GM12878 (cell line): ENCODE measurements around the gene SH2D2A. TPM values are rescaled to one million over a fixed set of nuclear protein-coding genes. Genes with fewer than 3 reads are reported as not detected.

ENCODE experiments used
- ATAC-seq: fragments of 200-7000 bp; cut with Tn5 transposase; 3 replicates; pipeline ENCODE4 v1.9.1; 2020; ENCODE audit warnings: mild to moderate bottlenecking, moderate library complexity
- BruUV-seq: library from RNA; stranded (reverse); fragments of 400-500 nt; replicated peaks from 2 replicates; lab custom pipeline; 2021; lab: Mats Ljungman, UMichigan
- CTCF ChIA-PET: fragments of 300-600 bp; sonication (Branson Sonifier 250); formaldehyde crosslinking; extraction: SDS; loops from one replicate; lab custom pipeline; 2021; ENCODE audit warnings: inconsistent platforms; lab: Yijun Ruan, JAX
- POLR2A ChIA-PET: fragments of 350-600 bp; formaldehyde crosslinking; extraction: SDS; loops from one replicate; lab custom pipeline; 2021; ENCODE audit warnings: inconsistent platforms; lab: Charles Lee
- RAD21 ChIA-PET: fragments of 300-600 bp; sonication (Branson Sonifier 250); formaldehyde crosslinking; loops from one replicate; lab custom pipeline; 2023; ENCODE audit warnings: antibody characterized with exemption; ENCODE audit not compliant: unreplicated experiment; lab: Charles Lee
- SMC1A ChIA-PET: fragments of 300-600 bp; sonication (Branson Sonifier 250); formaldehyde crosslinking; loops from one replicate; lab custom pipeline; 2023; ENCODE audit not compliant: unreplicated experiment, uncharacterized antibody; lab: Charles Lee
- DNase-seq: peaks from one replicate; pipeline ENCODE4 v3.0.0-alpha.2; 2011; ENCODE audit warnings: low read depth, low spot score
- FAIRE-seq: peaks from 3 replicates; lab custom pipeline; 2011; peaks lifted over from hg19 to GRCh38; lab: Jason Lieb, UNC
- H2AFZ ChIP-seq: 2 replicates; pipeline ENCODE4 v1.6.0; 2011; ENCODE audit warnings: low read depth, low read length, control low read depth; ENCODE audit not compliant: control insufficient read depth
- H3K27ac ChIP-seq: 2 replicates; pipeline ENCODE4 v1.5.1; 2011; ENCODE audit warnings: control low read depth; ENCODE audit not compliant: control insufficient read depth, insufficient read depth
- H3K27me3 ChIP-seq, 2 experiments: replicated peaks in 1 of 2; 2 replicates each; pipeline versions ENCODE4 v1.6.0 to v1.6.1; 2011; ENCODE audit warnings: low read length in 1 of 2; ENCODE audit not compliant: control insufficient read depth in 2 of 2, insufficient read depth in 2 of 2
- H3K36me3 ChIP-seq, 2 experiments: 2 replicates each; pipeline ENCODE4 v1.5.1; 2011; ENCODE audit warnings: low read length in 1 of 2; ENCODE audit not compliant: control insufficient read depth in 2 of 2, insufficient read depth in 2 of 2
- H3K4me1 ChIP-seq: 2 replicates; pipeline ENCODE4 v1.6.1; 2011; ENCODE audit warnings: mild to moderate bottlenecking, low read length, moderate library complexity, mixed read lengths; ENCODE audit not compliant: control insufficient read depth, insufficient read depth
- H3K4me2 ChIP-seq: 2 replicates; pipeline ENCODE4 v1.6.0; 2011; ENCODE audit warnings: control low read depth; ENCODE audit not compliant: control insufficient read depth, insufficient read depth
- H3K4me3 ChIP-seq: fragments of 200-600 bp; sonication (generic); 2 replicates; pipeline ENCODE4 v1.5.1; 2016
- H3K79me2 ChIP-seq: 2 replicates; pipeline ENCODE4 v1.6.0; 2011; ENCODE audit warnings: low read length; ENCODE audit not compliant: control insufficient read depth, insufficient read depth
- H3K9ac ChIP-seq: 2 replicates; pipeline ENCODE4 v1.8.0; 2011; ENCODE audit warnings: low read length, control low read depth, mixed read lengths; ENCODE audit not compliant: control insufficient read depth, insufficient read depth
- H3K9me3 ChIP-seq: replicated peaks from 3 replicates; pipeline ENCODE4 v1.5.1; 2011; ENCODE audit warnings: mild to moderate bottlenecking, low read length; ENCODE audit not compliant: control insufficient read depth, insufficient read depth
- H4K20me1 ChIP-seq: 2 replicates; pipeline ENCODE4 v1.6.0; 2011; ENCODE audit not compliant: control insufficient read depth, insufficient read depth
- BRCA1 ChIP-seq: IDR thresholded peaks from 2 replicates; pipeline ENCODE4 v1.6.1; 2011; ENCODE audit warnings: low read depth, low read length, improper control_type of control experiment
- HDAC2 ChIP-seq: fragments of 200-600 bp; sonication (generic); IDR thresholded peaks from 2 replicates; pipeline ENCODE4 v1.6.1; 2017
- HSF1 ChIP-seq: fragments of 150-350 bp; IDR thresholded peaks from 2 replicates; pipeline ENCODE4 v1.6.1; 2014; ENCODE audit warnings: mild to moderate bottlenecking, low read depth, low read length
- KLF5 ChIP-seq: fragments of 450-650 bp; IDR thresholded peaks from 2 replicates; pipeline ENCODE4 v1.6.1; 2014; ENCODE audit warnings: mild to moderate bottlenecking; ENCODE audit not compliant: partially characterized antibody
- RELB ChIP-seq: fragments of 450-650 bp; IDR thresholded peaks from 2 replicates; pipeline ENCODE4 v1.6.1; 2017; ENCODE audit warnings: low read depth, mild to moderate bottlenecking, moderate library complexity
- SMARCA5 ChIP-seq: fragments of 450-650 bp; IDR thresholded peaks from 2 replicates; pipeline ENCODE4 v1.6.1; 2017; ENCODE audit warnings: mild to moderate bottlenecking
- ZNF592 ChIP-seq: fragments of 450-650 bp; IDR thresholded peaks from 2 replicates; pipeline ENCODE4 v1.6.1; 2017; ENCODE audit warnings: mild to moderate bottlenecking, moderate library complexity
- WGBS: methylation state at CpG from one replicate; pipeline ENCODE4 v1.1.6; 2016; ENCODE audit warnings: low lambda C conversion rate; ENCODE audit not compliant: insufficient replicate concordance, insufficient coverage; ENCODE audit errors: missing lambda C conversion rate; 5-methylcytosine and 5-hydroxymethylcytosine counted together
- in situ Hi-C: fragments of 300-500 bp; cut with MboI; formaldehyde crosslinking; loops from 9 replicates; pipeline ENCODE4 v1.14.3; 2018; ENCODE audit warnings: mixed read lengths
- intact Hi-C: fragments of 100-400 bp; cut with micrococcal nuclease; formaldehyde crosslinking; loops from one replicate; pipeline ENCODE4 v1.14.2; 2022; ENCODE audit not compliant: unreplicated experiment
- polyA plus RNA-seq, 11 experiments: library from polyadenylated mRNA; depleted of rRNA in 4 of 11; unstranded in 6 of 11; stranded (reverse) in 5 of 11; fragments of >200 nt; fragmentation: Nextera tagmentation in 4 of 11; fragmentation: Illumina TruSeq in 1 of 11; extraction: Ambion mirVana in 4 of 11; extraction: Trizol in 1 of 11; gene quantifications; 1 replicate in 1 of 11; 2 replicates in 10 of 11; pipeline versions ENCODE4 v1.2.1 to v1.2.3, GENCODE V29; 2011 to 2016; ENCODE audit warnings: inconsistent platforms in 2 of 11, missing spikeins in 2 of 11, low read depth in 1 of 11
- total RNA-seq, 4 experiments: library from RNA; depleted of rRNA in 3 of 4; stranded (reverse); fragments of >200 nt in 3 of 4; fragmentation: Illumina TruSeq in 1 of 4; extraction: Trizol in 1 of 4; gene quantifications; 2 replicates each; pipeline versions ENCODE4 v1.2.1 to v1.2.3, GENCODE V29; 2013 to 2021

SH2D2A gene
- total and polyA plus RNA-seq, 10 of the 15 experiments (the other 5 are each of a cell fraction or from before 2014, with no cell fraction given) = 0.72 to 15.9 (median 7.0) TPM

GRCh38 chr1:156789621-156790318 is 26.9 kb downstream of the SH2D2A start:
- ChIA-PET SMC1A (interaction anchor here (1.2 to 2.5 kb wide), 3 partner anchors 10 to 63 kb away, joined by 3 to 8 read pairs (median 4); no protein-coding TSS in a partner anchor), CTCF (interaction anchor here (1.2 to 13.1 kb wide), 2 partner anchors 8 to 62 kb away, joined by 3 to 162 read pairs; partner anchors contain the start of genes ISG20L2 and METTL25B), POLR2A (no interaction called here), RAD21 (interaction anchor here (0.8 to 1.0 kb wide), 2 partner anchors 63 to 70 kb away, joined by 4 read pairs; no protein-coding TSS in a partner anchor)
- no peaks in the 10 kb centered on the region for H4K20me1 ChIP-seq
- no peak overlapping the region for H3K4me2 ChIP-seq
- 100% methylated on average over 4 of the region's 4 CpGs for WGBS
- BruUV-seq = TSS peak; percentile 38
- no peak for TF ChIP-seq BRCA1
- TF ChIP-seq SMARCA5 = no peak
- no peak for TF ChIP-seq ZNF592
- TF ChIP-seq KLF5 = no peak
- no peak for TF ChIP-seq HDAC2
- TF ChIP-seq HSF1 = no peak
- no peak for TF ChIP-seq RELB
- H3K36me3 ChIP-seq = peaks cover 30 to 42% of the 10 kb centered on the region in 2 experiments
- no peaks in the 10 kb centered on the region for H3K4me1 ChIP-seq
- FAIRE-seq (no peak), DNase-seq (no peak), ATAC-seq (no peak)
- no peaks in the 10 kb centered on the region; the same call in 1 of the 2 replicates for H3K79me2 ChIP-seq
- no peak overlapping the region for H3K4me3 ChIP-seq
- H3K27me3 ChIP-seq = no peaks in the 10 kb centered on the region
- H3K9ac ChIP-seq = no peak overlapping the region
- intact Hi-C loops = no loop called here
- no peak overlapping the region for H3K27ac ChIP-seq
- in situ Hi-C loops = no loop called here
- H2AFZ ChIP-seq = no peak overlapping the region
- H3K9me3 ChIP-seq = no peaks in the 10 kb centered on the region
